HepG2 (cell line): Measurements from ENCODE around the gene PEBP1. TPM values are rescaled to one million over a fixed set of nuclear protein-coding genes. Genes with fewer than 3 reads are reported as not detected.

Experiments
- HOXA3 ChIP-seq: sonication (generic); formaldehyde crosslinking; IDR thresholded peaks from 2 replicates; pipeline ENCODE4 v1.5.0; 2020; ENCODE audit warnings: missing genetic modification reagents
- ISL2 ChIP-seq: sonication (generic); formaldehyde crosslinking; IDR thresholded peaks from 2 replicates; pipeline ENCODE4 v1.5.0; 2020; ENCODE audit warnings: missing genetic modification reagents
- KLF9 ChIP-seq: IDR thresholded peaks from 2 replicates; pipeline ENCODE4 v1.6.1; 2016; ENCODE audit warnings: low read depth
- MEIS2 ChIP-seq: sonication (generic); formaldehyde crosslinking; IDR thresholded peaks from 2 replicates; pipeline ENCODE4 v1.9.0; 2021; ENCODE audit warnings: mild to moderate bottlenecking, missing genetic modification reagents
- NAIF1 ChIP-seq: sonication (generic); formaldehyde crosslinking; IDR thresholded peaks from 2 replicates; pipeline ENCODE4 v1.5.0; 2020; ENCODE audit warnings: mild to moderate bottlenecking, missing genetic modification reagents, borderline replicate concordance
- PITX1 ChIP-seq: sonication (generic); formaldehyde crosslinking; IDR thresholded peaks from 2 replicates; pipeline ENCODE4 v1.5.1; 2020; ENCODE audit warnings: mild to moderate bottlenecking, missing genetic modification reagents
- POLR2A ChIP-seq, 2 experiments: IDR thresholded peaks; 2 replicates each; pipeline ENCODE4 v1.6.1; 2011; ENCODE audit warnings: low read depth in 2 of 2, low read length in 2 of 2, mild to moderate bottlenecking in 1 of 2, moderate library complexity in 1 of 2; ENCODE audit not compliant: insufficient read depth in 1 of 2
- RXRA ChIP-seq: sonication (generic); formaldehyde crosslinking; IDR thresholded peaks from 2 replicates; pipeline ENCODE4 v1.5.1; 2020; ENCODE audit warnings: missing genetic modification reagents
- STAT5B ChIP-seq: sonication (generic); formaldehyde crosslinking; IDR thresholded peaks from 2 replicates; pipeline ENCODE4 v1.4.0; 2020; ENCODE audit warnings: missing genetic modification reagents
- SUZ12 ChIP-seq: fragments of 150-350 bp; IDR thresholded peaks from 2 replicates; pipeline ENCODE4 v1.6.1; 2014; ENCODE audit warnings: low read depth, low read length
- XRCC5 ChIP-seq: fragments of 200-400 bp; formaldehyde crosslinking; optimal IDR thresholded peaks from 2 replicates; pipeline ENCODE3; 2017; ENCODE audit warnings: mild to moderate bottlenecking, low read length
- ZBTB42 ChIP-seq: sonication (generic); formaldehyde crosslinking; IDR thresholded peaks from 2 replicates; pipeline ENCODE4 v1.5.0; 2020; ENCODE audit warnings: mild to moderate bottlenecking, missing genetic modification reagents
- ZNF331 ChIP-seq: sonication (generic); formaldehyde crosslinking; IDR thresholded peaks from 2 replicates; pipeline ENCODE4 v1.4.0; 2020; ENCODE audit warnings: missing genetic modification reagents
- ZNF383 ChIP-seq: sonication (generic); formaldehyde crosslinking; IDR thresholded peaks from 2 replicates; pipeline ENCODE4 v1.4.0; 2020; ENCODE audit warnings: missing genetic modification reagents, mild to moderate bottlenecking, borderline replicate concordance
- ZNF614 ChIP-seq: IDR thresholded peaks from 2 replicates; pipeline ENCODE4 v1.6.1; 2018; ENCODE audit warnings: missing biosample characterization, missing genetic modification reagents, inconsistent platforms, borderline replicate concordance
- ZNF781 ChIP-seq: sonication (generic); formaldehyde crosslinking; IDR thresholded peaks from 2 replicates; pipeline ENCODE4 v1.5.1; 2020; ENCODE audit warnings: borderline replicate concordance, mild to moderate bottlenecking, missing genetic modification reagents; ENCODE audit errors: not compliant biosample characterization
- ZSCAN30 ChIP-seq: sonication (generic); formaldehyde crosslinking; IDR thresholded peaks from 2 replicates; pipeline ENCODE4 v1.5.0; 2020; ENCODE audit warnings: mild to moderate bottlenecking, missing genetic modification reagents
- polyA plus RNA-seq, 8 experiments: library from polyadenylated mRNA; depleted of rRNA in 3 of 8; stranded (reverse) in 7 of 8; unstranded in 1 of 8; fragments of >200 nt; fragmentation: Illumina TruSeq in 4 of 8; extraction: Trizol in 4 of 8; gene quantifications; 2 replicates each; pipeline versions ENCODE4 v1.2.1 to v1.2.3, GENCODE V29; 2011 to 2016; ENCODE audit warnings: low read depth in 4 of 8, missing spikeins in 1 of 8, mixed read lengths in 1 of 8; ENCODE audit not compliant: insufficient read depth in 1 of 8
- total RNA-seq, 5 experiments: library from RNA; depleted of rRNA; stranded (reverse); fragments of >200 nt; fragmentation: Illumina TruSeq; extraction: Trizol; gene quantifications; 2 replicates each; pipeline ENCODE4 v1.2.3, GENCODE V29; 2016; ENCODE audit warnings: low read depth in 1 of 5
- TF ChIP-seq, protein P1 (sequence below): sonication (generic); formaldehyde crosslinking; conservative IDR thresholded peaks from 2 replicates; pipeline ENCODE4 v1.8.0; 2022; ENCODE audit warnings: mild to moderate bottlenecking, moderate library complexity, missing genetic modification reagents
- TF ChIP-seq, protein P2 (sequence below): sonication (generic); formaldehyde crosslinking; IDR thresholded peaks from 2 replicates; pipeline ENCODE4 v1.4.0; 2020; ENCODE audit warnings: mild to moderate bottlenecking, missing genetic modification reagents
- TF ChIP-seq, protein P3 (sequence below): sonication (generic); formaldehyde crosslinking; IDR thresholded peaks from 2 replicates; pipeline ENCODE4 v1.5.0; 2020; ENCODE audit warnings: missing genetic modification reagents
- TF ChIP-seq, protein P4 (sequence below), 2 experiments: sonication (generic) in 1 of 2; formaldehyde crosslinking in 1 of 2; IDR thresholded peaks; 2 replicates each; pipeline versions ENCODE4 v1.4.0 to v1.6.1; 2016 to 2020; ENCODE audit warnings: borderline replicate concordance in 1 of 2, low read depth in 1 of 2, mild to moderate bottlenecking in 1 of 2, missing genetic modification reagents in 1 of 2

The PEBP1 gene
- total and polyA plus RNA-seq, 2 of the 13 experiments (the other 11 are each of a cell fraction or from before 2014, with no cell fraction given) = 538 to 1,505 TPM

DNA sequence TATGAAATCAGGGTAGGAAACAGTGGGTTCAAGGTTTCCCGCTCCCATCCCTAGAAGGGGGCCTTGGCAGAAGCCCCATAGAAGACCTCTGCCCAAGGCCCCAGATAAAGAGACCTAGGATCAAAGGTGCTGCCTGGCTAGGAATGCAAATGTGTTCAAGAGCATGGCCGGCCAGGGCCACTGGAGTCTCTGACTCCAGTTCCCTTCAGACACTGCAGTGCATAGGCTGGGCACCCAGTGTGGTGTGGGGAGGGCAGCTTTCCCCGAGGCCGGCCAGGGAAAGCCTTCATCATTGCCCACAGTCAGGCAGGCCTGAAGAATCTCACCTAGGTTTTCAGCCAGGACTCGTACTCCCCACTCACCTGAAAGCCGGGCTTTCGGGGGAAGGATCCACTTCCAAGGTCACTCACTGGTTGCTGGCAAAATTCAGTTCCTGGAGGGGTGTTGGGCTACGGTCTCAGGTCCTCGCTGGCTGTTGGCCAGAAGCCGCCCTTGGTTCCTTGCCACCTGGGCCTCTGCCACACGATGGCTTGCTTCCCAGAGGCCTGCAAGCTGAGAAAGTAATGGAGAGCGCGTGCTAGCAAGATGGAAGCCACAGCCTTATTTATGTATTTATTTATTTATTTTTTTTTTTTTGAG lies 9.7 kb upstream of the PEBP1 start (continued):
- TF ChIP-seq, protein P1, sequence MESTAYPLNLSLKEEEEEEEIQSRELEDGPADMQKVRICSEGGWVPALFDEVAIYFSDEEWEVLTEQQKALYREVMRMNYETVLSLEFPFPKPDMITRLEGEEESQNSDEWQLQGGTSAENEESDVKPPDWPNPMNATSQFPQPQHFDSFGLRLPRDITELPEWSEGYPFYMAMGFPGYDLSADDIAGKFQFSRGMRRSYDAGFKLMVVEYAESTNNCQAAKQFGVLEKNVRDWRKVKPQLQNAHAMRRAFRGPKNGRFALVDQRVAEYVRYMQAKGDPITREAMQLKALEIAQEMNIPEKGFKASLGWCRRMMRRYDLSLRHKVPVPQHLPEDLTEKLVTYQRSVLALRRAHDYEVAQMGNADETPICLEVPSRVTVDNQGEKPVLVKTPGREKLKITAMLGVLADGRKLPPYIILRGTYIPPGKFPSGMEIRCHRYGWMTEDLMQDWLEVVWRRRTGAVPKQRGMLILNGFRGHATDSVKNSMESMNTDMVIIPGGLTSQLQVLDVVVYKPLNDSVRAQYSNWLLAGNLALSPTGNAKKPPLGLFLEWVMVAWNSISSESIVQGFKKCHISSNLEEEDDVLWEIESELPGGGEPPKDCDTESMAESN (CRISPR knock-in tag) = peak; percentile 43; the same call in 1 of the 2 replicates
- no peak for TF ChIP-seq STAT5B
- TF ChIP-seq ZNF383 (CRISPR knock-in tag) = 0 out of 2 replicates have a peak, but pooled peaks have one; percentile 49
- peak in 1 of 2 experiments; percentile 37; a peak in 1 of 4 replicates for TF ChIP-seq POLR2A (IDR thresholded peaks at IDR 0.05; ENCODE audit: insufficient read depth in 1 of 2, low read depth in 2 of 2, low read length in 2 of 2)
- TF ChIP-seq ZNF614 (CRISPR knock-in tag) = peak; percentile 35; the same call in 1 of the 2 replicates
- no peak for TF ChIP-seq SUZ12
- TF ChIP-seq, protein P2, sequence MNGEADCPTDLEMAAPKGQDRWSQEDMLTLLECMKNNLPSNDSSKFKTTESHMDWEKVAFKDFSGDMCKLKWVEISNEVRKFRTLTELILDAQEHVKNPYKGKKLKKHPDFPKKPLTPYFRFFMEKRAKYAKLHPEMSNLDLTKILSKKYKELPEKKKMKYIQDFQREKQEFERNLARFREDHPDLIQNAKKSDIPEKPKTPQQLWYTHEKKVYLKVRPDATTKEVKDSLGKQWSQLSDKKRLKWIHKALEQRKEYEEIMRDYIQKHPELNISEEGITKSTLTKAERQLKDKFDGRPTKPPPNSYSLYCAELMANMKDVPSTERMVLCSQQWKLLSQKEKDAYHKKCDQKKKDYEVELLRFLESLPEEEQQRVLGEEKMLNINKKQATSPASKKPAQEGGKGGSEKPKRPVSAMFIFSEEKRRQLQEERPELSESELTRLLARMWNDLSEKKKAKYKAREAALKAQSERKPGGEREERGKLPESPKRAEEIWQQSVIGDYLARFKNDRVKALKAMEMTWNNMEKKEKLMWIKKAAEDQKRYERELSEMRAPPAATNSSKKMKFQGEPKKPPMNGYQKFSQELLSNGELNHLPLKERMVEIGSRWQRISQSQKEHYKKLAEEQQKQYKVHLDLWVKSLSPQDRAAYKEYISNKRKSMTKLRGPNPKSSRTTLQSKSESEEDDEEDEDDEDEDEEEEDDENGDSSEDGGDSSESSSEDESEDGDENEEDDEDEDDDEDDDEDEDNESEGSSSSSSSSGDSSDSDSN (CRISPR knock-in tag) = peak; percentile 45
- TF ChIP-seq, protein P3, sequence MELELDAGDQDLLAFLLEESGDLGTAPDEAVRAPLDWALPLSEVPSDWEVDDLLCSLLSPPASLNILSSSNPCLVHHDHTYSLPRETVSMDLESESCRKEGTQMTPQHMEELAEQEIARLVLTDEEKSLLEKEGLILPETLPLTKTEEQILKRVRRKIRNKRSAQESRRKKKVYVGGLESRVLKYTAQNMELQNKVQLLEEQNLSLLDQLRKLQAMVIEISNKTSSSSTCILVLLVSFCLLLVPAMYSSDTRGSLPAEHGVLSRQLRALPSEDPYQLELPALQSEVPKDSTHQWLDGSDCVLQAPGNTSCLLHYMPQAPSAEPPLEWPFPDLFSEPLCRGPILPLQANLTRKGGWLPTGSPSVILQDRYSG = no peak
- TF ChIP-seq, protein P4, sequence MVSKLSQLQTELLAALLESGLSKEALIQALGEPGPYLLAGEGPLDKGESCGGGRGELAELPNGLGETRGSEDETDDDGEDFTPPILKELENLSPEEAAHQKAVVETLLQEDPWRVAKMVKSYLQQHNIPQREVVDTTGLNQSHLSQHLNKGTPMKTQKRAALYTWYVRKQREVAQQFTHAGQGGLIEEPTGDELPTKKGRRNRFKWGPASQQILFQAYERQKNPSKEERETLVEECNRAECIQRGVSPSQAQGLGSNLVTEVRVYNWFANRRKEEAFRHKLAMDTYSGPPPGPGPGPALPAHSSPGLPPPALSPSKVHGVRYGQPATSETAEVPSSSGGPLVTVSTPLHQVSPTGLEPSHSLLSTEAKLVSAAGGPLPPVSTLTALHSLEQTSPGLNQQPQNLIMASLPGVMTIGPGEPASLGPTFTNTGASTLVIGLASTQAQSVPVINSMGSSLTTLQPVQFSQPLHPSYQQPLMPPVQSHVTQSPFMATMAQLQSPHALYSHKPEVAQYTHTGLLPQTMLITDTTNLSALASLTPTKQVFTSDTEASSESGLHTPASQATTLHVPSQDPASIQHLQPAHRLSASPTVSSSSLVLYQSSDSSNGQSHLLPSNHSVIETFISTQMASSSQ (IDR thresholded peaks at IDR 0.05; ENCODE audit: low read depth) = no peak
- TF ChIP-seq, protein P4 (CRISPR knock-in tag; IDR thresholded peaks at IDR 0.05; ENCODE audit: borderline replicate concordance) = peak; percentile 40; the same call in 1 of the 2 replicates
- TF ChIP-seq MEIS2 (CRISPR knock-in tag) = no peak
- no peak for TF ChIP-seq NAIF1 (CRISPR knock-in tag)
- TF ChIP-seq ZSCAN30 (CRISPR knock-in tag) = no peak
- peak; percentile 42 for TF ChIP-seq ZNF781 (CRISPR knock-in tag)
- no peak for TF ChIP-seq ZBTB42 (CRISPR knock-in tag)
- TF ChIP-seq PITX1 (CRISPR knock-in tag) = peak; percentile 68; the same call in 1 of the 2 replicates
- TF ChIP-seq HOXA3 = peak; percentile 49
- TF ChIP-seq XRCC5 = no peak
- TF ChIP-seq KLF9 (CRISPR knock-in tag) = 0 out of 2 replicates have a peak, but pooled peaks have one; percentile 26
- peak; percentile 28; the same call in 1 of the 2 replicates for TF ChIP-seq ZNF331 (CRISPR knock-in tag)
- TF ChIP-seq RXRA (CRISPR knock-in tag) = peak; percentile 59
- TF ChIP-seq ISL2 (CRISPR knock-in tag) = peak; percentile 71; the same call in 1 of the 2 replicates
